ENCODE results near the gene RGS3.
"Not testable (repeated sequence)": the region's sequence is repeated elsewhere in the genome, so short reads cannot be mapped to it uniquely, and the experiment has no call there.

RGS3 gene

GRCh38 chr9:113463418-113464285, at the start of gene RGS3:
Gene RGS3, plus strand, starts transcription at chr9:113463727. Its CDS starts 76 bp downstream, at chr9:113463803.
- DNase-seq, result no peak

GRCh38 chr9:113416149-113416721, 47.3 kb upstream of the RGS3 start:
- DNase-seq, result peak in 1 of 2 donors; percentile 29

- no peak for DNase-seq
Measured at GRCh38 chr9:113417370-113417769, 46.2 kb upstream of the RGS3 start.

- DNase-seq, result no peak
Measured at GRCh38 chr9:113421726-113422125, 41.8 kb upstream of the RGS3 start.

GRCh38 chr9:113425072-113425471, 38.5 kb upstream of the RGS3 start:
- DNase-seq, result no peak

- DNase-seq, result no peak
Measured at GRCh38 chr9:113426701-113427100, 36.8 kb upstream of the RGS3 start.

- DNase-seq, result no peak
Measured at GRCh38 chr9:113427629-113428028, 35.9 kb upstream of the RGS3 start.

GRCh38 chr9:113428062-113428615, 35.4 kb upstream of the RGS3 start:
- DNase-seq, result no peak

GRCh38 chr9:113431191-113431590, 32.3 kb upstream of the RGS3 start:
- no peak for DNase-seq

- DNase-seq, result no peak
Measured at GRCh38 chr9:113436728-113437515, 26.6 kb upstream of the RGS3 start.

GRCh38 chr9:113437716-113438115, 25.8 kb upstream of the RGS3 start:
- DNase-seq, result not testable (repeated sequence)

GRCh38 chr9:113444736-113445135, 18.8 kb upstream of the RGS3 start:
- DNase-seq, result no peak

- DNase-seq, result peak in 1 of 2 donors; percentile 72
Measured at GRCh38 chr9:113446323-113446740, 17.2 kb upstream of the RGS3 start.

GRCh38 chr9:113449376-113449775, 14.2 kb upstream of the RGS3 start:
- no peak for DNase-seq

- no peak for DNase-seq
Measured at GRCh38 chr9:113452113-113452605, 11.4 kb upstream of the RGS3 start.

GRCh38 chr9:113454914-113455761, 8.4 kb upstream of the RGS3 start:
- no peak for DNase-seq

- DNase-seq, result no peak
Measured at GRCh38 chr9:113456235-113456634, 7.3 kb upstream of the RGS3 start.

GRCh38 chr9:113461285-113461684, 2.2 kb upstream of the RGS3 start:
- DNase-seq, result no peak

- no peak for DNase-seq
Measured at GRCh38 chr9:113461943-113462342, 1.6 kb upstream of the RGS3 start.

GRCh38 chr9:113462781-113463286, 693 bp upstream of the RGS3 start:
- DNase-seq, result no peak

GRCh38 chr9:113464286-113464660, 746 bp downstream of the RGS3 start:
- no peak for DNase-seq

Measured in hippocampal formation (tissue), 2 donors.